SK-N-SH treated with all-trans-retinoic acid at 6 μM for 48 hours (cell line): ENCODE measurements around the gene QPCTL.
A peak's percentile ranks its signal among the peaks of the same experiment; 100 is the strongest.
"Not testable (repeated sequence)": the region's sequence is repeated elsewhere in the genome, so short reads cannot be mapped to it uniquely, and the experiment has no call there.

Source experiments
- ATAC-seq: fragments of 200-7000 bp; cut with Tn5 transposase; 3 replicates; pipeline ENCODE4 v1.9.1; 2020; ENCODE audit warnings: mild to moderate bottlenecking, moderate library complexity
- ARNTL ChIP-seq: fragments of 450-650 bp; formaldehyde crosslinking; IDR thresholded peaks from 2 replicates; pipeline ENCODE4 v1.5.0; 2020; ENCODE audit warnings: low read depth, mild to moderate bottlenecking, moderate library complexity, borderline replicate concordance
- BACH2 ChIP-seq: fragments of 250-450 bp; sonication (Bioruptor Pico); IDR thresholded peaks from 2 replicates; pipeline ENCODE4 v1.9.0; 2021; ENCODE audit warnings: mild to moderate bottlenecking, borderline replicate concordance
- CSDC2 ChIP-seq: fragments of 250-450 bp; sonication (Bioruptor Pico); IDR thresholded peaks from 2 replicates; pipeline ENCODE4 v1.5.0; 2020; ENCODE audit warnings: mild to moderate bottlenecking, moderate library complexity
- ESRRG ChIP-seq: fragments of 250-450 bp; sonication (Bioruptor Pico); IDR thresholded peaks from 2 replicates; pipeline ENCODE4 v1.6.1; 2021; ENCODE audit warnings: mild to moderate bottlenecking
- GLIS3 ChIP-seq: fragments of 250-450 bp; sonication (Bioruptor Pico); IDR thresholded peaks from 2 replicates; pipeline ENCODE4 v1.5.0; 2020; ENCODE audit warnings: mild to moderate bottlenecking, moderate library complexity
- ISL1 ChIP-seq: fragments of 250-450 bp; sonication (Bioruptor Pico); IDR thresholded peaks from 2 replicates; pipeline ENCODE4 v2.1.2; 2022; ENCODE audit warnings: mild to moderate bottlenecking, moderate library complexity
- OSR1 ChIP-seq: fragments of 250-450 bp; sonication (Bioruptor Pico); IDR thresholded peaks from 2 replicates; pipeline ENCODE4 v1.8.0; 2022; ENCODE audit warnings: moderate library complexity, mild to moderate bottlenecking, inconsistent platforms
- PPARA ChIP-seq: fragments of 250-450 bp; sonication (Bioruptor Pico); IDR thresholded peaks from 2 replicates; pipeline ENCODE4 v1.5.0; 2020; ENCODE audit warnings: mild to moderate bottlenecking, borderline replicate concordance
- RARB ChIP-seq: fragments of 250-450 bp; sonication (Bioruptor Pico); IDR thresholded peaks from 2 replicates; pipeline ENCODE4 v1.8.0; 2021; ENCODE audit warnings: mild to moderate bottlenecking, moderate library complexity
- SNAI2 ChIP-seq: fragments of 250-450 bp; sonication (Bioruptor Pico); IDR thresholded peaks from 2 replicates; pipeline ENCODE4 v1.5.0; 2020; ENCODE audit warnings: mild to moderate bottlenecking, moderate library complexity
- TOX ChIP-seq: fragments of 250-450 bp; sonication (Bioruptor Pico); IDR thresholded peaks from 2 replicates; pipeline ENCODE4 v1.8.0; 2021; ENCODE audit warnings: mild to moderate bottlenecking, moderate library complexity, borderline replicate concordance
- ZC3H10 ChIP-seq: fragments of 250-450 bp; sonication (Bioruptor Pico); IDR thresholded peaks from 2 replicates; pipeline ENCODE4 v1.5.1; 2021; ENCODE audit warnings: mild to moderate bottlenecking, moderate library complexity
- ZFP3 ChIP-seq: fragments of 250-450 bp; sonication (Bioruptor Pico); IDR thresholded peaks from 2 replicates; pipeline ENCODE4 v1.5.0; 2020; ENCODE audit warnings: mild to moderate bottlenecking, moderate library complexity
- ZFP30 ChIP-seq: fragments of 450-650 bp; formaldehyde crosslinking; IDR thresholded peaks from 2 replicates; pipeline ENCODE4 v1.5.0; 2022; ENCODE audit warnings: mild to moderate bottlenecking, moderate library complexity
- ZNF8 ChIP-seq: fragments of 450-650 bp; formaldehyde crosslinking; IDR thresholded peaks from 2 replicates; pipeline ENCODE4 v1.5.0; 2020; ENCODE audit warnings: mild to moderate bottlenecking, moderate library complexity
- TF ChIP-seq, protein P1 (sequence below): fragments of 250-450 bp; sonication (Bioruptor Pico); IDR thresholded peaks from 2 replicates; pipeline ENCODE4 v1.5.1; 2021; ENCODE audit warnings: mild to moderate bottlenecking, moderate library complexity
- TF ChIP-seq, protein P2 (sequence below): fragments of 250-450 bp; sonication (Bioruptor Pico); IDR thresholded peaks from 2 replicates; pipeline ENCODE4 v1.8.0; 2021; ENCODE audit warnings: low read depth, mild to moderate bottlenecking, moderate library complexity, borderline replicate concordance
- TF ChIP-seq, protein P3 (sequence below): fragments of 250-450 bp; sonication (Bioruptor Pico); IDR thresholded peaks from 2 replicates; pipeline ENCODE4 v1.5.0; 2020; ENCODE audit warnings: mild to moderate bottlenecking, moderate library complexity
- TF ChIP-seq, protein P4 (sequence below): fragments of 250-450 bp; sonication (Bioruptor Pico); IDR thresholded peaks from 2 replicates; pipeline ENCODE4 v1.8.0; 2020; ENCODE audit warnings: mild to moderate bottlenecking, moderate library complexity, borderline replicate concordance

Gene QPCTL

DNA sequence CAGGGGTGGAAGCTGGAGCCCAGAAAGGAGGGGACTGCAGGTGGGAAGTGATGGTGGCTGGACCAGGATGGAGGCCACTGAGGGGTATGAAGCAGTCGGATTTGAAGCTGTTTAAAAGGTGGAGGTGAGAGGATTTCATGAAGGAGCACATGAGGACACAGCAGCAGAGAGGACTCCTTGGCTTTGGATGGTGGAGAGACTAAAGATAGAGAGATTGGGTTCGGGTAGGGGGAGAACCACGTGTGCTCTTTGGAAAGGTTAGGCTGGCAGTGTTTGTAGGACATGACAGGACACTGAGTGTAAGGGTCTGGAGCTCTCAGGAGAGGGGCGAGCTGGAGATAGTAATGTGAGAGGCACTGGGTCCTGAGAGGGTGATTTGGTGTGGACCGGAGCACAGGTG is 9.6 kb upstream of the QPCTL start:
- ATAC-seq, result no peak
- no peak for TF ChIP-seq ZNF8 (CRISPR knock-in tag)
- no peak for TF ChIP-seq ZC3H10 (CRISPR knock-in tag)
- TF ChIP-seq ZFP30 (CRISPR knock-in tag), result no peak
- TF ChIP-seq, protein P1, sequence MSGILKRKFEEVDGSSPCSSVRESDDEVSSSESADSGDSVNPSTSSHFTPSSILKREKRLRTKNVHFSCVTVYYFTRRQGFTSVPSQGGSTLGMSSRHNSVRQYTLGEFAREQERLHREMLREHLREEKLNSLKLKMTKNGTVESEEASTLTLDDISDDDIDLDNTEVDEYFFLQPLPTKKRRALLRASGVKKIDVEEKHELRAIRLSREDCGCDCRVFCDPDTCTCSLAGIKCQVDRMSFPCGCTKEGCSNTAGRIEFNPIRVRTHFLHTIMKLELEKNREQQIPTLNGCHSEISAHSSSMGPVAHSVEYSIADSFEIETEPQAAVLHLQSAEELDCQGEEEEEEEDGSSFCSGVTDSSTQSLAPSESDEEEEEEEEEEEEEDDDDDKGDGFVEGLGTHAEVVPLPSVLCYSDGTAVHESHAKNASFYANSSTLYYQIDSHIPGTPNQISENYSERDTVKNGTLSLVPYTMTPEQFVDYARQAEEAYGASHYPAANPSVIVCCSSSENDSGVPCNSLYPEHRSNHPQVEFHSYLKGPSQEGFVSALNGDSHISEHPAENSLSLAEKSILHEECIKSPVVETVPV (CRISPR knock-in tag), result no peak
- TF ChIP-seq, protein P2, sequence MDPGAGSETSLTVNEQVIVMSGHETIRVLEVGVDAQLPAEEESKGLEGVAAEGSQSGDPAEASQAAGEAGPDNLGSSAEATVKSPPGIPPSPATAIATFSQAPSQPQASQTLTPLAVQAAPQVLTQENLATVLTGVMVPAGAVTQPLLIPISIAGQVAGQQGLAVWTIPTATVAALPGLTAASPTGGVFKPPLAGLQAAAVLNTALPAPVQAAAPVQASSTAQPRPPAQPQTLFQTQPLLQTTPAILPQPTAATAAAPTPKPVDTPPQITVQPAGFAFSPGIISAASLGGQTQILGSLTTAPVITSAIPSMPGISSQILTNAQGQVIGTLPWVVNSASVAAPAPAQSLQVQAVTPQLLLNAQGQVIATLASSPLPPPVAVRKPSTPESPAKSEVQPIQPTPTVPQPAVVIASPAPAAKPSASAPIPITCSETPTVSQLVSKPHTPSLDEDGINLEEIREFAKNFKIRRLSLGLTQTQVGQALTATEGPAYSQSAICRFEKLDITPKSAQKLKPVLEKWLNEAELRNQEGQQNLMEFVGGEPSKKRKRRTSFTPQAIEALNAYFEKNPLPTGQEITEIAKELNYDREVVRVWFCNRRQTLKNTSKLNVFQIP (CRISPR knock-in tag), result no peak
- TF ChIP-seq OSR1, result no peak
- no peak for TF ChIP-seq ESRRG (CRISPR knock-in tag)
- TF ChIP-seq, protein P3, sequence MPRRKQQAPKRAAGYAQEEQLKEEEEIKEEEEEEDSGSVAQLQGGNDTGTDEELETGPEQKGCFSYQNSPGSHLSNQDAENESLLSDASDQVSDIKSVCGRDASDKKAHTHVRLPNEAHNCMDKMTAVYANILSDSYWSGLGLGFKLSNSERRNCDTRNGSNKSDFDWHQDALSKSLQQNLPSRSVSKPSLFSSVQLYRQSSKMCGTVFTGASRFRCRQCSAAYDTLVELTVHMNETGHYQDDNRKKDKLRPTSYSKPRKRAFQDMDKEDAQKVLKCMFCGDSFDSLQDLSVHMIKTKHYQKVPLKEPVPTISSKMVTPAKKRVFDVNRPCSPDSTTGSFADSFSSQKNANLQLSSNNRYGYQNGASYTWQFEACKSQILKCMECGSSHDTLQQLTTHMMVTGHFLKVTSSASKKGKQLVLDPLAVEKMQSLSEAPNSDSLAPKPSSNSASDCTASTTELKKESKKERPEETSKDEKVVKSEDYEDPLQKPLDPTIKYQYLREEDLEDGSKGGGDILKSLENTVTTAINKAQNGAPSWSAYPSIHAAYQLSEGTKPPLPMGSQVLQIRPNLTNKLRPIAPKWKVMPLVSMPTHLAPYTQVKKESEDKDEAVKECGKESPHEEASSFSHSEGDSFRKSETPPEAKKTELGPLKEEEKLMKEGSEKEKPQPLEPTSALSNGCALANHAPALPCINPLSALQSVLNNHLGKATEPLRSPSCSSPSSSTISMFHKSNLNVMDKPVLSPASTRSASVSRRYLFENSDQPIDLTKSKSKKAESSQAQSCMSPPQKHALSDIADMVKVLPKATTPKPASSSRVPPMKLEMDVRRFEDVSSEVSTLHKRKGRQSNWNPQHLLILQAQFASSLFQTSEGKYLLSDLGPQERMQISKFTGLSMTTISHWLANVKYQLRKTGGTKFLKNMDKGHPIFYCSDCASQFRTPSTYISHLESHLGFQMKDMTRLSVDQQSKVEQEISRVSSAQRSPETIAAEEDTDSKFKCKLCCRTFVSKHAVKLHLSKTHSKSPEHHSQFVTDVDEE (CRISPR knock-in tag), result no peak
- TF ChIP-seq ARNTL (CRISPR knock-in tag), result no peak
- no peak for TF ChIP-seq CSDC2
- TF ChIP-seq TOX (CRISPR knock-in tag), result no peak
- TF ChIP-seq ISL1 (CRISPR knock-in tag), result no peak
- no peak for TF ChIP-seq PPARA (CRISPR knock-in tag)
- no peak for TF ChIP-seq BACH2
- TF ChIP-seq RARB, result no peak
- TF ChIP-seq, all 23 proteins: peak for 0

DNA sequence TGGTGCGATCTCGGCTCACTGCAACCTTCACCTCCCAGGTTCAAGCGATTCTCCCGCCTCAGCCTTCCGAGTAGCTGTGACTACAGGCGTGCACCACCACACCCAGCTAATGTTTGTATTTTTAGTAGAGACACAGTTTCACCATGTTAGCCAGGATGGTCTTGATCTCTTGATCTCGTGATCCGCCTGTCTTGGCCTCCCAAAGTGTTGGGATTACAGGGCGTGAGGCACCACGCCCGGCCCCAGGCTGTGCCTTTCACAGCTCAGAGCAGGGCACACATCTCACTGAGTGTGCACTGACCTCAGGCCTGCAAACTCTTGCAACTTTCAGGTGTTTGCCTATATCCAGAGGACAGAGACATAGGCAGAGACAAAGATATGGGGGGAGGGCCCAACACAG is 7.4 kb upstream of the QPCTL start:
- not testable (repeated sequence) for ATAC-seq

DNA sequence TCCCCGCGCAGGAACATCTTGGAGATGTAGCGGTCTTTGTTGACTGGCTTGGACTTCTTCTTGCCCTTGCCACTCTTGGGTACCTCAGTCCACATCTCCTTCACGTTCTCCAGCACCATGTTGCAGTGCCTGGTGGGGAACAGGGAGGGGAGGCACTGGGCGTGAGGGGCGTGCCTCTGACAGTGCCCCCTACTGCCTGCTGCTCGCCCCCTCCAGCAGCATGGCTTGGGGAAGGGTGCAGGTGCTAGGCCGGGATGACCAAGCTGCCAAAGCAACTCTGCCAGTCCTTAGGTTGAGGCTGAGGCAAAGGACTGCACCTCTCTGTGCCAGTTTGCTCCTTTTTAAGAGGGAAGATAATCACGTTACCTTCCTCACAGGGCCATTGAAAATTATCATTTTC is 4.9 kb upstream of the QPCTL start:
- TF ChIP-seq RARB, result no peak
- no peak for TF ChIP-seq ZNF8 (CRISPR knock-in tag)
- no peak for ATAC-seq

DNA sequence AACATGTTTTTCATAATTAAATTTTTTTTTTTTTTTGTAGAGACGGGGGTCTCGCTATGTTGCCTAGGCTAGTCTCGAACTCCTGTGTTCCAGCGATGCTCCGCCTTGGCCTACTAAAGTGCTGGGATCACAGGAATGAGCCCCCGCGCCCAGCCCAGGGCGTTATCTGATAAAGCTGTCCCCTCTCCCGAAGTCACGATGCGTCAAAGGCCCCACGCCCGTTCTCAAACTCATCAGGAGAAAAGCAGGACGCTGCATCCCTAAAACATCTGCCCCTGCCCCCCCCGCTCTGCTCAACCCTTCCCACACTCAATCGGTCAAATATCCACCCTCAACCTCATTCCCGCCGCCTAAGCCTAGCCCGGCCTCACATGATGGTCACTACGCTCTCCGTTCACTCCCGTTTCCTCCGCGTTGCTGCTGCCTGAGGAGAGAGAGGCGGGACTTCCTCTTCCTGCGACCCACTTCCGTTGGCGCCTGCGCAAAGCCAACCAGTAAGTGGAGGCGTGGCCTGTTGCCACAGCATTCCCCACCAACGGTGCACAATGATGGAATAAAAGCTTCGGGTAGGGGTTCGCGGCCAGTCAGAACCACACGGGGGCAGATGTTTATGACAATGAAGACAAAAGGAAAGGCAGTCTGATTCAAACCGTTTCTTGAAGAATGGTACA is 815 bp upstream of the QPCTL start, which contains the start of gene SNRPD2:
Gene SNRPD2 (minus strand): TSS at position 438 of the 671 bp plus-strand sequence. CDS start 65 bp downstream, at position 373.
- ATAC-seq, result peak; percentile 70

More for the DNA sequence above, 815 bp upstream of the QPCTL start, which contains the start of gene SNRPD2:
- TF ChIP-seq SNAI2 (CRISPR knock-in tag), result no peak
- TF ChIP-seq, protein P3 (CRISPR knock-in tag), result peak; percentile 36; the same call in 1 of the 2 replicates
- TF ChIP-seq BACH2, result no peak
- no peak for TF ChIP-seq CSDC2
- TF ChIP-seq GLIS3 (CRISPR knock-in tag), result no peak
- TF ChIP-seq ZFP3, result no peak
- TF ChIP-seq, protein P4, sequence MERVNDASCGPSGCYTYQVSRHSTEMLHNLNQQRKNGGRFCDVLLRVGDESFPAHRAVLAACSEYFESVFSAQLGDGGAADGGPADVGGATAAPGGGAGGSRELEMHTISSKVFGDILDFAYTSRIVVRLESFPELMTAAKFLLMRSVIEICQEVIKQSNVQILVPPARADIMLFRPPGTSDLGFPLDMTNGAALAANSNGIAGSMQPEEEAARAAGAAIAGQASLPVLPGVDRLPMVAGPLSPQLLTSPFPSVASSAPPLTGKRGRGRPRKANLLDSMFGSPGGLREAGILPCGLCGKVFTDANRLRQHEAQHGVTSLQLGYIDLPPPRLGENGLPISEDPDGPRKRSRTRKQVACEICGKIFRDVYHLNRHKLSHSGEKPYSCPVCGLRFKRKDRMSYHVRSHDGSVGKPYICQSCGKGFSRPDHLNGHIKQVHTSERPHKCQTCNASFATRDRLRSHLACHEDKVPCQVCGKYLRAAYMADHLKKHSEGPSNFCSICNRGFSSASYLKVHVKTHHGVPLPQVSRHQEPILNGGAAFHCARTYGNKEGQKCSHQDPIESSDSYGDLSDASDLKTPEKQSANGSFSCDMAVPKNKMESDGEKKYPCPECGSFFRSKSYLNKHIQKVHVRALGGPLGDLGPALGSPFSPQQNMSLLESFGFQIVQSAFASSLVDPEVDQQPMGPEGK (CRISPR knock-in tag), result 0 out of 2 replicates have a peak, but pooled peaks have one; percentile 27
- no peak for TF ChIP-seq ISL1 (CRISPR knock-in tag)
- TF ChIP-seq, all 23 proteins: peak for 2
